ENCODE data around the gene WWTR1. TPM values are rescaled to one million over a fixed set of nuclear protein-coding genes. Genes with fewer than 3 reads are reported as not detected.

The WWTR1 gene
- 105 to 126 TPM (median 121 TPM) in 5 replicates for total RNA-seq (2022; extraction: Qiagen RNA extraction; ENCODE audit: low read depth)

GRCh38 chr3:149657926-149658743 is at the start of gene WWTR1:
WWTR1 (minus strand) TSS chr3:149658025; CDS start chr3:149657306, 719 bp downstream.

GRCh38 chr3:149474250-149474817 is 183.5 kb downstream of the WWTR1 start, which contains the start of gene TM4SF4:
TM4SF4 (plus strand) TSS chr3:149474697; CDS start chr3:149474878, 181 bp downstream.

Other genes starting within 250 kb of the WWTR1 start
- gene TM4SF4, start 183.3 kb downstream of the WWTR1 start, total RNA-seq (2022; extraction: Qiagen RNA extraction; ENCODE audit: low read depth), result 29.3 to 43.4 TPM (median 35.2 TPM) in 5 replicates
- gene COMMD2, start 94.5 kb upstream of the WWTR1 start, total RNA-seq (2022; extraction: Qiagen RNA extraction; ENCODE audit: low read depth), result 33.2 to 38.9 TPM (median 34.5 TPM) in 5 replicates
- not detected in 5 replicates for gene ANKUB1, start 134.5 kb upstream of the WWTR1 start, total RNA-seq (2022; extraction: Qiagen RNA extraction; ENCODE audit: low read depth)
- gene RNF13, start 155.2 kb upstream of the WWTR1 start, total RNA-seq (2022; extraction: Qiagen RNA extraction; ENCODE audit: low read depth), result 35.3 to 59.9 TPM (median 37.8 TPM) in 5 replicates

All from A549 treated with CpdA at 1 μM for 4 hours (cell line).